ENCODE data around the gene CAMK4.

DNA sequence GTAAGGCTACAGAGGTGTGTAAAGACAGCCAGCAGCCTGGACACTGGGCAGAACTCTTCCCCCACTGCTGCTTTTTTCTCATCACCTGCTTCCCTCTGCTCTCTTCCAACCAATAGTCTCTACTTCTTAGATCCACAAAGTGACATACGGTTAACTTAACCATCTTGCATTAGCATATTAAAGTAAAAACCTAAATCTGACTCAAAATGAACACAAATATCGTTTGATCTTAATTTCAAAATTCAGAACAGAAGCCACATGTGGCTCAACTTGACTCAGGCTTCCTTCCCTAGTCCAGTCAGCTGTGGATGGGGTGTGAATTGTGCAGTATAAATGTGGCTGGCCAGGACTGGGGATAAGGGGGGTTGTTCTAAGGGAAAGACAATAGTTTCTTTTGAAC lies 173.8 kb downstream of the CAMK4 start:
- TF ChIP-seq, protein P1, sequence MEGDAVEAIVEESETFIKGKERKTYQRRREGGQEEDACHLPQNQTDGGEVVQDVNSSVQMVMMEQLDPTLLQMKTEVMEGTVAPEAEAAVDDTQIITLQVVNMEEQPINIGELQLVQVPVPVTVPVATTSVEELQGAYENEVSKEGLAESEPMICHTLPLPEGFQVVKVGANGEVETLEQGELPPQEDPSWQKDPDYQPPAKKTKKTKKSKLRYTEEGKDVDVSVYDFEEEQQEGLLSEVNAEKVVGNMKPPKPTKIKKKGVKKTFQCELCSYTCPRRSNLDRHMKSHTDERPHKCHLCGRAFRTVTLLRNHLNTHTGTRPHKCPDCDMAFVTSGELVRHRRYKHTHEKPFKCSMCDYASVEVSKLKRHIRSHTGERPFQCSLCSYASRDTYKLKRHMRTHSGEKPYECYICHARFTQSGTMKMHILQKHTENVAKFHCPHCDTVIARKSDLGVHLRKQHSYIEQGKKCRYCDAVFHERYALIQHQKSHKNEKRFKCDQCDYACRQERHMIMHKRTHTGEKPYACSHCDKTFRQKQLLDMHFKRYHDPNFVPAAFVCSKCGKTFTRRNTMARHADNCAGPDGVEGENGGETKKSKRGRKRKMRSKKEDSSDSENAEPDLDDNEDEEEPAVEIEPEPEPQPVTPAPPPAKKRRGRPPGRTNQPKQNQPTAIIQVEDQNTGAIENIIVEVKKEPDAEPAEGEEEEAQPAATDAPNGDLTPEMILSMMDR (conservative IDR thresholded peaks at IDR 0.05 in 1 of 2, IDR thresholded peaks at IDR 0.05 in 1 of 2; ENCODE audit: extremely low read depth in 1 of 2, insufficient read depth in 1 of 2, low read depth in 1 of 2, low read length in 2 of 2) = no peak
- no peak for TF ChIP-seq EZH2 (IDR thresholded peaks at IDR 0.05; ENCODE audit: borderline replicate concordance, low read length)
